Gastrocnemius medialis (tissue), 4 donors: ENCODE results near the gene CSTF1. TPM values are rescaled to one million over a fixed set of nuclear protein-coding genes. Genes with fewer than 3 reads are reported as not detected.

Experiments
- ATAC-seq, 2 donors: fragments of 150-250 bp; one replicate each; pipeline ENCODE4 v1.9.1; 2016
- DNase-seq, 2 donors: peaks; one replicate each; pipeline ENCODE4 v3.0.0-alpha.2; 2019
- H3K27ac ChIP-seq, 4 donors: fragments of 200-600 bp; sonication (generic); 1 replicate in 1 of 4; 2 replicates in 3 of 4; pipeline ENCODE4 v1.5.1; 2016 to 2018; ENCODE audit warnings: mild to moderate bottlenecking in 2 of 4, moderate library complexity in 1 of 4
- H3K27me3 ChIP-seq, 3 donors: fragments of 200-600 bp; sonication (generic) in 2 of 3; 1 replicate in 1 of 3; 2 replicates in 2 of 3; pipeline versions ENCODE4 v1.5.1 to v1.6.0; 2016 to 2019; ENCODE audit warnings: mild to moderate bottlenecking in 1 of 3, moderate library complexity in 1 of 3
- H3K36me3 ChIP-seq, 2 donors: fragments of 200-600 bp; sonication (generic) in 1 of 2; one replicate each; pipeline ENCODE4 v1.5.1; 2017 to 2018
- H3K4me1 ChIP-seq, 2 donors: fragments of 200-600 bp; sonication (generic) in 1 of 2; one replicate each; pipeline ENCODE4 v1.5.1; 2016 to 2017; ENCODE audit warnings: mild to moderate bottlenecking in 2 of 2
- H3K4me3 ChIP-seq, 4 donors: fragments of 200-600 bp; sonication (generic) in 3 of 4; 1 replicate in 1 of 4; 2 replicates in 3 of 4; pipeline ENCODE4 v1.5.1; 2016 to 2019; ENCODE audit warnings: mild to moderate bottlenecking in 2 of 4
- H3K9me3 ChIP-seq, 3 donors: fragments of 200-600 bp; sonication (generic) in 2 of 3; 1 replicate in 1 of 3; 2 replicates in 2 of 3; pipeline ENCODE4 v1.5.1; 2016 to 2019
- CTCF ChIP-seq, 5 experiments: fragments of 450-650 bp in 3 of 5; fragments of 200-600 bp in 2 of 5; sonication (generic) in 2 of 5; IDR thresholded peaks in 4 of 5; conservative IDR thresholded peaks in 1 of 5; 1 replicate in 4 of 5; 2 replicates in 1 of 5; pipeline ENCODE4 v1.5.1; 2016 to 2019; ENCODE audit warnings: antibody characterized with exemption in 5 of 5, mild to moderate bottlenecking in 3 of 5, moderate library complexity in 3 of 5
- POLR2A ChIP-seq, 2 donors: fragments of 450-650 bp; IDR thresholded peaks; one replicate each; pipeline ENCODE4 v1.6.1; 2017; ENCODE audit warnings: antibody characterized with exemption in 2 of 2, mild to moderate bottlenecking in 2 of 2, moderate library complexity in 2 of 2
- in situ Hi-C, 4 donors: fragments of 200-750 bp; cut with MboI; loops; one replicate each; pipeline versions ENCODE4 v1.15.0 to v1.8.0; 2017; ENCODE audit warnings: low sequenced_read_pairs in 4 of 4
- intact Hi-C: fragments of 100-400 bp; cut with DNase I; formaldehyde crosslinking; loops from one replicate; pipeline ENCODE4 v1.15.1; 2023; ENCODE audit warnings: low total_unique reads
- total RNA-seq, 4 donors: library from RNA; depleted of rRNA; stranded (reverse); fragments of >200 nt; gene quantifications; one replicate each; pipeline versions ENCODE4 v1.1.0 to v1.2.3, GENCODE V29; 2016

CSTF1 gene
- total RNA-seq, 4 donors from 2014 or later = 14.2 to 23.2 (median 18.9) TPM

- in situ Hi-C loops = no loop called here
- TF ChIP-seq POLR2A (IDR thresholded peaks at IDR 0.05) = no peak
- TF ChIP-seq CTCF (IDR thresholded peaks at IDR 0.05 in 4 of 5, conservative IDR thresholded peaks at IDR 0.05 in 1 of 5) = no peak
- ATAC-seq (no peak), DNase-seq (no peak)
- no peaks in the 10 kb centered on the region for H3K9me3 ChIP-seq
- no peak overlapping the region for H3K27ac ChIP-seq
- intact Hi-C loops = no loop called here
- no peaks in the 10 kb centered on the region for H3K4me1 ChIP-seq
- no peaks in the 10 kb centered on the region for H3K36me3 ChIP-seq
- no peak overlapping the region for H3K4me3 ChIP-seq
- no peaks in the 10 kb centered on the region for H3K27me3 ChIP-seq
Observed at GRCh38 chr20:56424931-56425330, 32.5 kb downstream of the CSTF1 start.

GRCh38 chr20:56426026-56426425, 33.6 kb downstream of the CSTF1 start:
- Histone ChIP-seq H3K27ac (no peak overlapping the region), H3K4me1 (no peaks in the 10 kb centered on the region), H3K9me3 (no peaks in the 10 kb centered on the region), H3K4me3 (no peak overlapping the region), H3K27me3 (no peaks in the 10 kb centered on the region), H3K36me3 (no peaks in the 10 kb centered on the region)
- intact Hi-C loops = no loop called here
- DNase-seq (no peak), ATAC-seq (no peak)
- in situ Hi-C loops = no loop called here
- no peak for TF ChIP-seq CTCF (IDR thresholded peaks at IDR 0.05 in 4 of 5, conservative IDR thresholded peaks at IDR 0.05 in 1 of 5)

- intact Hi-C loops (no loop called here), in situ Hi-C loops (no loop called here)
- H3K27ac ChIP-seq = no peak overlapping the region
- no peaks in the 10 kb centered on the region for H3K9me3 ChIP-seq
- ATAC-seq (no peak), DNase-seq (no peak)
- TF ChIP-seq CTCF (IDR thresholded peaks at IDR 0.05 in 4 of 5, conservative IDR thresholded peaks at IDR 0.05 in 1 of 5) (no peak), POLR2A (IDR thresholded peaks at IDR 0.05) (no peak)
- H3K27me3 ChIP-seq = no peaks in the 10 kb centered on the region
- H3K4me3 ChIP-seq = no peak overlapping the region
- no peaks in the 10 kb centered on the region for H3K36me3 ChIP-seq
- no peaks in the 10 kb centered on the region for H3K4me1 ChIP-seq
Observed at GRCh38 chr20:56426926-56427325, 34.5 kb downstream of the CSTF1 start.

GRCh38 chr20:56427797-56428196, 35.4 kb downstream of the CSTF1 start:
- TF ChIP-seq CTCF (IDR thresholded peaks at IDR 0.05 in 4 of 5, conservative IDR thresholded peaks at IDR 0.05 in 1 of 5) = no peak
- TF ChIP-seq POLR2A (IDR thresholded peaks at IDR 0.05) = no peak
- H3K4me1 ChIP-seq = no peaks in the 10 kb centered on the region
- no peak overlapping the region for H3K4me3 ChIP-seq
- H3K9me3 ChIP-seq = no peaks in the 10 kb centered on the region
- in situ Hi-C loops = no loop called here
- intact Hi-C loops = no loop called here
- H3K36me3 ChIP-seq = no peaks in the 10 kb centered on the region
- ATAC-seq = no peak
- H3K27me3 ChIP-seq = no peaks in the 10 kb centered on the region
- H3K27ac ChIP-seq = no peak overlapping the region
- no peak for DNase-seq

- in situ Hi-C loops = no loop called here
Observed at GRCh38 chr20:56428410-56428809, 36.0 kb downstream of the CSTF1 start.

More at GRCh38 chr20:56428410-56428809, 36.0 kb downstream of the CSTF1 start:
- Histone ChIP-seq H3K9me3 (no peaks in the 10 kb centered on the region), H3K27me3 (no peaks in the 10 kb centered on the region), H3K4me1 (no peaks in the 10 kb centered on the region), H3K4me3 (no peak overlapping the region), H3K27ac (no peak overlapping the region), H3K36me3 (no peaks in the 10 kb centered on the region)
- intact Hi-C loops = no loop called here
- no peak for ATAC-seq
- TF ChIP-seq POLR2A (IDR thresholded peaks at IDR 0.05) (no peak), CTCF (IDR thresholded peaks at IDR 0.05 in 4 of 5, conservative IDR thresholded peaks at IDR 0.05 in 1 of 5) (no peak)
- DNase-seq = no peak
